Measurements from ENCODE around the gene CLK3.

CLK3 gene

GRCh38 chr15:74618841-74619596, 3.4 kb downstream of the CLK3 start:
- H3K27me3 ChIP-seq (ENCODE audit: insufficient read depth, low read length, poor library complexity): no peaks in the 10 kb centered on the region
- H3K36me3 ChIP-seq (ENCODE audit: control insufficient read depth, insufficient read depth, low read length): peaks cover 4% of the 10 kb centered on the region
- H2BK15ac ChIP-seq (replicated peaks; ENCODE audit: low read depth): no peak overlapping the region
- no peak overlapping the region for H3K4me2 ChIP-seq (ENCODE audit: low read length)
- H3K4ac ChIP-seq (ENCODE audit: low read depth, low read length): no peak overlapping the region
- H3K4me1 ChIP-seq (ENCODE audit: control insufficient read depth, low read depth, low read length): peaks cover 2% of the 10 kb centered on the region
- no peak overlapping the region for H2BK120ac ChIP-seq (ENCODE audit: low read depth, low read length)
- no peak overlapping the region for H3K4me3 ChIP-seq (ENCODE audit: low read length)
- DNase-seq: no peak
- no peak overlapping the region for H4K5ac ChIP-seq (ENCODE audit: low read length)
- no peak overlapping the region for H2BK5ac ChIP-seq (ENCODE audit: low read length)
- H3K9ac ChIP-seq (ENCODE audit: low read length): no peak overlapping the region
- peaks cover 31% of the 10 kb centered on the region for H3K79me1 ChIP-seq (ENCODE audit: low read length)
- no peak overlapping the region for H4K8ac ChIP-seq (ENCODE audit: low read depth, low read length)
- WGBS (ENCODE audit: extremely low coverage, insufficient coverage, low lambda C conversion rate): no CpG with 5 or more reads among the region's 15 CpGs
- H3K18ac ChIP-seq (ENCODE audit: low read length): no peak overlapping the region
- peaks cover 35% of the 10 kb centered on the region for H3K79me2 ChIP-seq (ENCODE audit: control insufficient read depth, insufficient read depth, low read length)
- no peak overlapping the region for H2AK5ac ChIP-seq (ENCODE audit: low read length)
- no peak overlapping the region for H3K56ac ChIP-seq (ENCODE audit: low read length)
- H3K23ac ChIP-seq (ENCODE audit: low read length): no peak overlapping the region
- no peak overlapping the region for H3K27ac ChIP-seq (ENCODE audit: low read depth, low read length)

GRCh38 chr15:74619916-74620635, 4.4 kb downstream of the CLK3 start:
- Histone ChIP-seq H3K27me3 (ENCODE audit: insufficient read depth, low read length, poor library complexity) (no peaks in the 10 kb centered on the region), H2BK15ac (replicated peaks; ENCODE audit: low read depth) (no peak overlapping the region), H3K4ac (ENCODE audit: low read depth, low read length) (no peak overlapping the region), H3K79me2 (ENCODE audit: control insufficient read depth, insufficient read depth, low read length) (peaks cover 35% of the 10 kb centered on the region), H3K18ac (ENCODE audit: low read length) (no peak overlapping the region), H3K4me1 (ENCODE audit: control insufficient read depth, low read depth, low read length) (peaks cover 2% of the 10 kb centered on the region), H2AK5ac (ENCODE audit: low read length) (no peak overlapping the region), H3K9ac (ENCODE audit: low read length) (no peak overlapping the region), H4K5ac (ENCODE audit: low read length) (no peak overlapping the region), H3K79me1 (ENCODE audit: low read length) (peaks cover 31% of the 10 kb centered on the region), H4K8ac (ENCODE audit: low read depth, low read length) (no peak overlapping the region), H3K27ac (ENCODE audit: low read depth, low read length) (no peak overlapping the region), H3K4me2 (ENCODE audit: low read length) (no peak overlapping the region), H3K56ac (ENCODE audit: low read length) (no peak overlapping the region), H2BK5ac (ENCODE audit: low read length) (no peak overlapping the region), H3K36me3 (ENCODE audit: control insufficient read depth, insufficient read depth, low read length) (peaks cover 4% of the 10 kb centered on the region), H2BK120ac (ENCODE audit: low read depth, low read length) (no peak overlapping the region), H3K23ac (ENCODE audit: low read length) (no peak overlapping the region), H3K4me3 (ENCODE audit: low read length) (no peak overlapping the region)
- no CpG with 5 or more reads among the region's 27 CpGs for WGBS (ENCODE audit: extremely low coverage, insufficient coverage, low lambda C conversion rate)
- no peak for DNase-seq

GRCh38 chr15:74620636-74621545, 5.3 kb downstream of the CLK3 start:
- no peak overlapping the region for H2BK120ac ChIP-seq (ENCODE audit: low read depth, low read length)
- H2BK5ac ChIP-seq (ENCODE audit: low read length): no peak overlapping the region
- no peak overlapping the region for H3K4me2 ChIP-seq (ENCODE audit: low read length)
- H4K5ac ChIP-seq (ENCODE audit: low read length): no peak overlapping the region
- H3K4me1 ChIP-seq (ENCODE audit: control insufficient read depth, low read depth, low read length): peaks cover 2% of the 10 kb centered on the region
- no peaks in the 10 kb centered on the region for H3K27me3 ChIP-seq (ENCODE audit: insufficient read depth, low read length, poor library complexity)
- H3K9ac ChIP-seq (ENCODE audit: low read length): no peak overlapping the region
- H3K79me1 ChIP-seq (ENCODE audit: low read length): peaks cover 31% of the 10 kb centered on the region
- H3K4ac ChIP-seq (ENCODE audit: low read depth, low read length): no peak overlapping the region
- no peak overlapping the region for H3K18ac ChIP-seq (ENCODE audit: low read length)
- no peak overlapping the region for H2AK5ac ChIP-seq (ENCODE audit: low read length)
- H3K27ac ChIP-seq (ENCODE audit: low read depth, low read length): no peak overlapping the region
- DNase-seq: peak; percentile 89
- H3K4me3 ChIP-seq (ENCODE audit: low read length): no peak overlapping the region
- no peak overlapping the region for H3K23ac ChIP-seq (ENCODE audit: low read length)
- no peak overlapping the region for H4K8ac ChIP-seq (ENCODE audit: low read depth, low read length)
- H3K79me2 ChIP-seq (ENCODE audit: control insufficient read depth, insufficient read depth, low read length): peaks cover 34% of the 10 kb centered on the region
- whole genome bisulfite sequencing (ENCODE audit: extremely low coverage, insufficient coverage, low lambda C conversion rate): no CpG with 5 or more reads among the region's 23 CpGs
- H3K56ac ChIP-seq (ENCODE audit: low read length): no peak overlapping the region
- H2BK15ac ChIP-seq (replicated peaks; ENCODE audit: low read depth): no peak overlapping the region
- peaks cover 7% of the 10 kb centered on the region for H3K36me3 ChIP-seq (ENCODE audit: control insufficient read depth, insufficient read depth, low read length)

- Histone ChIP-seq H3K18ac (ENCODE audit: low read length) (no peak overlapping the region), H2AK5ac (ENCODE audit: low read length) (no peak overlapping the region), H3K23ac (ENCODE audit: low read length) (no peak overlapping the region), H3K4me1 (ENCODE audit: control insufficient read depth, low read depth, low read length) (peaks cover 2% of the 10 kb centered on the region), H3K56ac (ENCODE audit: low read length) (no peak overlapping the region), H2BK5ac (ENCODE audit: low read length) (no peak overlapping the region), H3K9ac (ENCODE audit: low read length) (no peak overlapping the region), H3K79me1 (ENCODE audit: low read length) (peaks cover 27% of the 10 kb centered on the region), H3K4me3 (ENCODE audit: low read length) (no peak overlapping the region), H3K4me2 (ENCODE audit: low read length) (no peak overlapping the region), H2BK120ac (ENCODE audit: low read depth, low read length) (no peak overlapping the region), H3K79me2 (ENCODE audit: control insufficient read depth, insufficient read depth, low read length) (peaks cover 28% of the 10 kb centered on the region), H4K8ac (ENCODE audit: low read depth, low read length) (no peak overlapping the region), H4K5ac (ENCODE audit: low read length) (no peak overlapping the region), H3K27ac (ENCODE audit: low read depth, low read length) (no peak overlapping the region), H3K36me3 (ENCODE audit: control insufficient read depth, insufficient read depth, low read length) (peaks cover 7% of the 10 kb centered on the region), H3K27me3 (ENCODE audit: insufficient read depth, low read length, poor library complexity) (no peaks in the 10 kb centered on the region), H3K4ac (ENCODE audit: low read depth, low read length) (no peak overlapping the region), H2BK15ac (replicated peaks; ENCODE audit: low read depth) (no peak overlapping the region)
- WGBS (ENCODE audit: extremely low coverage, insufficient coverage, low lambda C conversion rate): no CpG with 5 or more reads among the region's 16 CpGs
- DNase-seq: no peak
These were observed 5.9 kb downstream of the CLK3 start for GRCh38 chr15:74621546-74621920.

GRCh38 chr15:74621936-74622335, 6.3 kb downstream of the CLK3 start:
- Histone ChIP-seq H3K4ac (ENCODE audit: low read depth, low read length) (no peak overlapping the region), H3K56ac (ENCODE audit: low read length) (no peak overlapping the region), H3K27me3 (ENCODE audit: insufficient read depth, low read length, poor library complexity) (no peaks in the 10 kb centered on the region), H2AK5ac (ENCODE audit: low read length) (no peak overlapping the region), H3K9ac (ENCODE audit: low read length) (no peak overlapping the region), H3K79me2 (ENCODE audit: control insufficient read depth, insufficient read depth, low read length) (peaks cover 24% of the 10 kb centered on the region), H3K18ac (ENCODE audit: low read length) (no peak overlapping the region), H2BK5ac (ENCODE audit: low read length) (no peak overlapping the region), H2BK120ac (ENCODE audit: low read depth, low read length) (no peak overlapping the region), H3K79me1 (ENCODE audit: low read length) (peaks cover 26% of the 10 kb centered on the region), H3K23ac (ENCODE audit: low read length) (no peak overlapping the region), H3K4me2 (ENCODE audit: low read length) (no peak overlapping the region), H3K4me3 (ENCODE audit: low read length) (no peak overlapping the region), H3K36me3 (ENCODE audit: control insufficient read depth, insufficient read depth, low read length) (peaks cover 7% of the 10 kb centered on the region), H4K8ac (ENCODE audit: low read depth, low read length) (no peak overlapping the region), H4K5ac (ENCODE audit: low read length) (no peak overlapping the region), H3K27ac (ENCODE audit: low read depth, low read length) (no peak overlapping the region), H2BK15ac (replicated peaks; ENCODE audit: low read depth) (no peak overlapping the region), H3K4me1 (ENCODE audit: control insufficient read depth, low read depth, low read length) (no peaks in the 10 kb centered on the region)
- peak; percentile 65 for DNase-seq
- WGBS (ENCODE audit: extremely low coverage, insufficient coverage, low lambda C conversion rate): no CpG with 5 or more reads among the region's 21 CpGs
